ENCODE data around the gene RGP1. TPM values are rescaled to one million over a fixed set of nuclear protein-coding genes. Genes with fewer than 3 reads are reported as not detected.

Gene RGP1
- total RNA-seq, 1 experiment from 2014 or later, result 25.1 TPM

DNA sequence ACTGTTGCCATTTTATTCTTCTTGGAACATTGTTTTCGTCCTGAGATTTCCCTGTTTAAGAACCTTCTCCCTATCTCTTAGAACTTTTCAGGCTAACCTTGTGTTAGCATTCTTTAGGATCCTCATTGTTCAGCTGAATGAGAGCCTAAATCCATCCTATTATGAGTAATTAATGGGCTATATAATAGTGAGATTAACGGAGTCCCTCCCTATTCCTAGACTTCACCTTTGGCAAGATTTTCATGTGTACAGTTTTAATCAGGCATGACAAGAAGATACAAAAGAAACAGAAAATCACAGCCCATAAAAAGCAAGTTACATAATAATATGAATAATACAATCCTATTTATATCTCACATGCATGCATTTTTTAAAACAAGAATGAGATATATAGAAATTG, 14.1 kb downstream of the RGP1 start:
- Histone ChIP-seq H2AFZ (no peak overlapping the region), H3K27ac (no peak overlapping the region), H3K79me2 (ENCODE audit: low read depth) (peaks cover 33% of the 10 kb centered on the region), H3K36me3 (ENCODE audit: low read depth) (no peaks in the 10 kb centered on the region), H3K4me3 (no peak overlapping the region), H3K9me2 (ENCODE audit: insufficient read depth) (no peaks in the 10 kb centered on the region), H3K9me3 (ENCODE audit: insufficient read depth, low read depth) (no peaks in the 10 kb centered on the region), H3K4me2 (no peak overlapping the region), H3K4me1 (replicated peaks; ENCODE audit: insufficient read depth) (peaks cover 11% of the 10 kb centered on the region), H4K20me1 (ENCODE audit: insufficient read depth) (no peaks in the 10 kb centered on the region), H3K27me3 (ENCODE audit: insufficient read depth, low read depth) (no peaks in the 10 kb centered on the region), H3F3A (ENCODE audit: insufficient read depth, low read depth) (peaks cover 7% of the 10 kb centered on the region; the same call in 1 of the 2 replicates)
- DNase-seq, result no peak
- CTCF ChIA-PET, result no interaction called here
- no TSS peak for BruUV-seq (replicated peaks)
- POLR2A ChIA-PET (ENCODE audit: unreplicated experiment), result no interaction called here
- intact Hi-C loops (cut with micrococcal nuclease; ENCODE audit: unreplicated experiment), result no loop called here
- TF ChIP-seq, protein P1, sequence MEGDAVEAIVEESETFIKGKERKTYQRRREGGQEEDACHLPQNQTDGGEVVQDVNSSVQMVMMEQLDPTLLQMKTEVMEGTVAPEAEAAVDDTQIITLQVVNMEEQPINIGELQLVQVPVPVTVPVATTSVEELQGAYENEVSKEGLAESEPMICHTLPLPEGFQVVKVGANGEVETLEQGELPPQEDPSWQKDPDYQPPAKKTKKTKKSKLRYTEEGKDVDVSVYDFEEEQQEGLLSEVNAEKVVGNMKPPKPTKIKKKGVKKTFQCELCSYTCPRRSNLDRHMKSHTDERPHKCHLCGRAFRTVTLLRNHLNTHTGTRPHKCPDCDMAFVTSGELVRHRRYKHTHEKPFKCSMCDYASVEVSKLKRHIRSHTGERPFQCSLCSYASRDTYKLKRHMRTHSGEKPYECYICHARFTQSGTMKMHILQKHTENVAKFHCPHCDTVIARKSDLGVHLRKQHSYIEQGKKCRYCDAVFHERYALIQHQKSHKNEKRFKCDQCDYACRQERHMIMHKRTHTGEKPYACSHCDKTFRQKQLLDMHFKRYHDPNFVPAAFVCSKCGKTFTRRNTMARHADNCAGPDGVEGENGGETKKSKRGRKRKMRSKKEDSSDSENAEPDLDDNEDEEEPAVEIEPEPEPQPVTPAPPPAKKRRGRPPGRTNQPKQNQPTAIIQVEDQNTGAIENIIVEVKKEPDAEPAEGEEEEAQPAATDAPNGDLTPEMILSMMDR (conservative IDR thresholded peaks at IDR 0.05), result no peak
- no peak for TF ChIP-seq EZH2 (IDR thresholded peaks at IDR 0.05; ENCODE audit: low read depth)

DNA sequence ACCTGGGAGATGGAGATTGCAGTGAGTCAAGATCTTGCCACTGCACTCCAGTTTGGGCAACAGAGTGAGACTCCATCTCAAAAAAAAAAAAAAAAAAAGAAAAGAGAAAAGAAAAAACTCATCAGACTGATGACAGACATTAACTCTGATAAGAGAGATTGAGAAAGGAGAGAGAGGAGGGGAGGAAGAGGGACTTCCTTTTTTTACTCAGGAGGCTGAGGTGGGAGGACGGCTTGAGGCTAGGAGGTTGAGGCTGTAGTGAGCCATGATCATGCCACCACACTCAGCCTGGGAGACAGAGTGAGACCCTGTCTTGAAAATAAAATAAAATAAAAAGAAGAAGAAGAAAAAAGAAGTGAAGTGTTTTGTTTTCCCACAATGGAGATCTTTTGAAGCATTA, 14.7 kb downstream of the RGP1 start:
- no peaks in the 10 kb centered on the region for H3K36me3 ChIP-seq (ENCODE audit: low read depth)
- POLR2A ChIA-PET (ENCODE audit: unreplicated experiment), result no interaction called here
- peaks cover 26% of the 10 kb centered on the region for H3K79me2 ChIP-seq (ENCODE audit: low read depth)
- no peaks in the 10 kb centered on the region for H4K20me1 ChIP-seq (ENCODE audit: insufficient read depth)
- no peak overlapping the region for H2AFZ ChIP-seq
- no peak overlapping the region for H3K4me3 ChIP-seq
- H3K9me3 ChIP-seq (ENCODE audit: insufficient read depth, low read depth), result no peaks in the 10 kb centered on the region
- H3K9me2 ChIP-seq (ENCODE audit: insufficient read depth), result no peaks in the 10 kb centered on the region
- CTCF ChIA-PET, result no interaction called here
- H3K27ac ChIP-seq, result no peak overlapping the region
- intact Hi-C loops (cut with micrococcal nuclease; ENCODE audit: unreplicated experiment), result no loop called here
- no peak overlapping the region for H3K4me2 ChIP-seq
- H3K4me1 ChIP-seq (replicated peaks; ENCODE audit: insufficient read depth), result peaks cover 5% of the 10 kb centered on the region
- peaks cover 3% of the 10 kb centered on the region; the same call in 1 of the 2 replicates for H3F3A ChIP-seq (ENCODE audit: insufficient read depth, low read depth)
- no peak for TF ChIP-seq EZH2 (IDR thresholded peaks at IDR 0.05; ENCODE audit: low read depth)
- TF ChIP-seq, protein P1 (conservative IDR thresholded peaks at IDR 0.05), result no peak
- H3K27me3 ChIP-seq (ENCODE audit: insufficient read depth, low read depth), result no peaks in the 10 kb centered on the region
- DNase-seq, result no peak
- no TSS peak for BruUV-seq (replicated peaks)

GRCh38 chr9:35766997-35767396, 17.9 kb downstream of the RGP1 start:
- Histone ChIP-seq H3K36me3 (ENCODE audit: low read depth) (no peaks in the 10 kb centered on the region), H3K79me2 (ENCODE audit: low read depth) (0 out of 2 replicates have a peak, but pooled peaks cover under 1% of the 10 kb centered on the region), H3K4me3 (no peak overlapping the region), H2AFZ (no peak overlapping the region), H4K20me1 (ENCODE audit: insufficient read depth) (no peaks in the 10 kb centered on the region), H3K4me1 (replicated peaks; ENCODE audit: insufficient read depth) (peaks cover 16% of the 10 kb centered on the region), H3K4me2 (no peak overlapping the region), H3K27me3 (ENCODE audit: insufficient read depth, low read depth) (no peaks in the 10 kb centered on the region), H3F3A (ENCODE audit: insufficient read depth, low read depth) (peaks cover 12% of the 10 kb centered on the region), H3K9me2 (ENCODE audit: insufficient read depth) (no peaks in the 10 kb centered on the region), H3K9me3 (ENCODE audit: insufficient read depth, low read depth) (no peaks in the 10 kb centered on the region), H3K27ac (no peak overlapping the region)
- TF ChIP-seq, protein P1 (conservative IDR thresholded peaks at IDR 0.05), result no peak
- TF ChIP-seq EZH2 (IDR thresholded peaks at IDR 0.05; ENCODE audit: low read depth), result no peak
- POLR2A ChIA-PET (ENCODE audit: unreplicated experiment), result no interaction called here
- intact Hi-C loops (cut with micrococcal nuclease; ENCODE audit: unreplicated experiment), result no loop called here
- CTCF ChIA-PET, result no interaction called here
- no TSS peak for BruUV-seq (replicated peaks)
- DNase-seq, result no peak
